Fibroblast of gingiva (primary cell): Measurements from ENCODE around the gene RPL7L1.
"Not testable (repeated sequence)": the region's sequence is repeated elsewhere in the genome, so short reads cannot be mapped to it uniquely, and the experiment has no call there.

Source experiments
- DNase-seq: peaks from one replicate; pipeline ENCODE4 v3.0.0-alpha.2; 2011; ENCODE audit warnings: low read depth

RPL7L1 gene

DNA sequence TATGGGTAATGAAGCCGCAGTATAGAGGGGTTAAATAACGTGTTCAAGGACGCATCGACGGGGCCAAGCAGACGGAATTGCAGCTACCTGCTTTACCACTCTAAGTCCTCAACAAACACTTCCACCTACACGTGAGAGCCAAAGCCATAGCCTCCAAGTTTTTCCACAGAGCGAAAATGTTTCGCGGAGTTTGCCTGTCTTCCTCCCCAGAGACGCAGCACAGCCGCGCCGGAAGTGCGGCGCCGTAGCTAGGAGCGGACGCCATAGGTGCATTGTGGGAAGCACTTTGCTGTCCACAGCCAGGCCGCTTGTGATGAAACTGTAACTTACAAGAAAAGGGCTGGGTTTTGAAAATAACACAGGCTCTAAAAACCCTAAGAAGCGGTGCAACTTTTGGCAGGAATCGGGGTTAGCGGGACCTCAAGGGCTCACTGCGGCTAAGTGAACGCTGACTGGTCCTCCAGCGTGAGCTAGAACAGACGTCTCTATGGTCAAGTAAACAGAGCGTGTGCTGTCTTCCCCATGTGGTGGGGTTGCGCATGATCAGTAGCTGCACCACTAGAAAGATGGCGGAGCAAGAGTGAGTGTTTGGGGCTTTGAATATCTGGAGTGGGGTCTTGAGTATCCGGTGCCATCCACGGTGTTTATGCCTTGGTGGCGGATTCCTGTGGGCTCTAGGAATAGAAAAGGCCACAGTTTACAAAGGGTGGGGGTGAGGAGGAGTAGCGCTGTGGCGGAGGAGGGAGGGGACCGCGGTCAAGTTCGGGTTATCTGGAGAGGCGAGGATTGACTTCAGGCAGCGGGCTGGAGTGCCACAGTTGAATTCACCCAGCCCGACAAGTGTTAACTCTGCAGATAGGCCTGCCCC is at the start of gene RPL7L1:
Gene RPL7L1, plus strand, starts transcription at position 245 of the 868 bp plus-strand sequence. Its CDS starts 295 bp downstream, at position 540.
- peak; percentile 86 for DNase-seq

DNA sequence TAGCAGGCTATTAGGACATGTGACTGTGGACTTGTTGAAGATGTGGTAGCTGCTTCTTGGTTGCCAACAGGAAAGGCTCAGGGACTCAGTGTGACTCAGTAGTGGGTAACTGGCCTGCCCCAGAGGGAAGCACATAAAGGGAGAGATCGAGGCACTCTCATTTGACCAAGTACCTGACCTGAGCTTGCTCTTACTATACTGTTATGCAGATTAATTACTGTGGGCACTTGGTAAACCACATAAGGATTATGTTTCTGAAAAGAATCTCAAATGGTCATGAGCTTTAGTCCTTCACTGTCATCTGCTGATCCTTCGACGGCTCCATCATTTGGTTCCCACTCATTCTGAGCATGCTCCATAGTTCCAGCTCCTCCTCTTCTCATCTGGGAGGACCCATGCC is 48.2 kb upstream of the RPL7L1 start:
- no peak for DNase-seq

DNA sequence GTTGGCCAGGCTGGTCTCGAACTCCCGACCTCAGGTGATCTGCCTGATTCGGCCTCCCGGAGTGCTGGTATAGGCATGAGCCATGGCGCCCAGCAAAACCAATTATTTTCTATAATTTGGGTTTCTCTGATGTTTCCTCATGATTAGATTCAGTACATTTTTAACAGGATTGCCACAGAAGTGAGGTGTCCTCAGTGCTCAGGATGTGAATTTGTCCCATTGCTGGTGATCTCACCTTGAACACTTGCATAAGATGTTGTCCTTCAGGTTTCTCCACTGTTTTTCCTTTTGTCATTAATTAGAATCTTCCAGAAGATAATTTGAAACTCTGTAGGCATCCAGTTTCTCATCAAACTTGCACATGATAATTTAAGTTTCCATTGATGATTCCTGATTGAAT is 45.4 kb upstream of the RPL7L1 start:
- no peak for DNase-seq

DNA sequence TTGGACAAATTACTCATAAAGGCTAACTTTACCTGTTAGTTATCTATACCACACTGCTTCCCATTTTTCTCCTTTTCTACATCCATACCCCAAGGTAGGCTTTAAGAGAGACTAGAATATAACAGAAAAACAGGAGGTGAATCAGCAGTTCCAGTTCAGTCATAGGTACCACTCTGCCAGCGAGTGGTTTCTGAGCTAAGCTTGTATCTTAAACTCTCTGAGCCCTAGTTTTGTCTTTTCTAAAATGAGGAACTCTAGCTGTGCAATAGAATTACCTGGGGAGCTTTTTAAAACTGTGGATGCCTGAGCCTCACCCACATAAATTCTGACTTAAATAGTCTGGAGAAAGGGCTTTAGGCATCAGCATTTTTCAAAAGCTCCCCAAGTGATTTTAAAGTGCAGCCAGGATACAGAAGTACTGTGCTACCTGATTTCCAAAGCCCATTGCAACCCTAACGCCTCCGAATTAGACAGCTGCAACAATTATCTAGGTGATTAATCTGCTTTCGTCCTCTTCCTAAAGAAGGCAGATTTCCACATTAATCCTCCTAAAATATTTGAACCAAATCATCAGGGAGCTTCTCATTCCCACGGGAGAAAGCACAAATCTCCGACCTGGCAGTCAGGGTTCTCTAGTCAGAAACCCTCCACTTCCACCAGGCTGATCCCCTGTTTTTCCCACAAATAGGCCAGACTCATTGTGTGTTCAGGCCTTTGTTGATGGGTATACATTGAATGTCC is 37.4 kb upstream of the RPL7L1 start:
- DNase-seq: no peak

DNA sequence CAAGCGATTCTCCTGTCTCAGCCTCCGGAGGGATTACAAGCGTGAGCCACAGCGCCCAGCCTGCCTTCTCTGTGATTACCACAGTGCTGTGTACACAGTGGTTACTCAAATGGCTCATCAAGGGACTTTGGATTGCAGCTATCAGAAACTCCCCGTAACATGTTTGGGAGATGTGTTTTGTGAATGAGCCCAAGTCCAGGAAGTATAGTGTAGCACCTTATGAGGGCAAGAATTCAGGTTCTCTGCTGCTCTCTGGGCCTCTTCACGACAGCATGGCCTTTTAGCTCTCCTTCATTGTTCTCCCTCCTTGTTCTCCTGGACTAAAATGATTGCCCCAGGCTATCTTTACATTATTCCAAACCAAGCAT is 34.1 kb upstream of the RPL7L1 start:
- DNase-seq: no peak

DNA sequence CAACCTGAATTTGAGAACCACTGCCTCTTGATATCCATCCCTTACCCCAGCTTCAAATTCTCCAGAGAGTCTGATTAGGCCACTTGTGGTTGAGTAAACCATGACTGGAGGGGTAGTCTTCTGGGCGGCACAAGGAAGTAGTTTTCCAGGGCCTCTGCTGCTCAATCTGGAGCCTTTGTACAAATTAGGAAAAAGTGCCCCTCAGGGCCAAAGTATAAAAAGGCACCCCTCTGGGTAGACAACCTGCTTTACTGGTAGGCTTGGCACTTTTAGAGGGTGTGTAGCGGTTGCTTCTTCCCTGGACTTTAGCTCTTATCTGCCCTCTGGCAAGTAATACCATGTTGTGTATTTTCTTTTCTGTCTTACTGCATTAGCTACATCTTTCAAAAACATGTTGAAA is 32.9 kb upstream of the RPL7L1 start:
- no peak for DNase-seq

DNA sequence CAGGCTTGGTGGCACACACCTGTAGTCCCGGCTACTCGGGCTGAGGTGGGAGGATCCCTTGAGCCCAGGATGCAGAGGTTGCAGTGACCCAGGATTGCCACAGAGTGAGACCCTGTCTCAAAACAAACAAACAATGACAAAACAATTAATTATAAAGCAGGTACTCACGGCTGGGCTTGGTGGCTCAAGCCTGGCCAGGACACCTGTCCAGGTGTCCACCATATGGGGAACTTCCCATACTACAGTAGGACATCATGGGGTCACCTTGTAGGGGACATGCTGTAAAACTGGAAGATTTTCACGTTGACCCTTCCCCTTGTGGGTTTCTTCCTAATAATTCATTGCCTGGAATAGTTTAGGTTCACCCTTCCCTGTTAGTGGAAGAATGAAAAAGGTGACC is 30.7 kb upstream of the RPL7L1 start:
- DNase-seq: no peak

DNA sequence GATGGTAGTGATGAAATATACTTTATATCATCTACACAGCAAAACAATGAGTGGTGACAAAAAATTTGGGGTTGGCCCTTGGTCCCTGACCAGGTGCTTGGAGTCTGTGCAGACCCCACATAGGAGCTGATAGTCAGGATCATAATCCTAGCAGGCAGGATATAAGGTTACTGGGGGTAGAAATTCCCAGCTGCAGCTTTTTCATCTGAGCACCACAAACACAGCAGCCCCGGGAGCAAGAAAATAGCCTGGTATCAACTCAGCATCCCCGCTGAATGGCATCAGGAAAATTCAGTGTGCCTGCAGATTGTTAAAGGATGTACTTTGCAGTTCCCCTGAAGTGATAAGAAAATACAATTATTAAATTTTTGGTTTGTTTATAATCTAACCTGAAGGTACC is 27.8 kb upstream of the RPL7L1 start:
- no peak for DNase-seq

DNA sequence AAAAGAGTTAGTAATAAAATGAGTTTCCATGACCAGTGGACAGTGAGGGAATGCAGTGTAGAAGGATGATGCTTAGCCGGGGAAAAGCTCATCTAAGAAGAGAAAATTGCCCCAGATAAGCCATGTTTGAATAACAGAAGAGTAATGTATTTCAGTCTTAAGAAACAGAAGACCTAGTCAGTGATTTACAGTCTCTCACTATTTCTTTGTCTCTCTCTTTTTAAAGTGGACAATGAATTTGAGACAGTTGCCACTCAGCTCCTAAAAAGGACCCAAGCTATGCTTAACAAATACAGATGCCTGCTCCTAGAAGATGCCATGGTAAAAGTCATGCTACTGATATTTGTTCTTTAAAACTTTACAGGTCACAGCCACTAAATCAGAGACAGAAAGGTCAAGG is 19.4 kb upstream of the RPL7L1 start:
- no peak for DNase-seq

DNA sequence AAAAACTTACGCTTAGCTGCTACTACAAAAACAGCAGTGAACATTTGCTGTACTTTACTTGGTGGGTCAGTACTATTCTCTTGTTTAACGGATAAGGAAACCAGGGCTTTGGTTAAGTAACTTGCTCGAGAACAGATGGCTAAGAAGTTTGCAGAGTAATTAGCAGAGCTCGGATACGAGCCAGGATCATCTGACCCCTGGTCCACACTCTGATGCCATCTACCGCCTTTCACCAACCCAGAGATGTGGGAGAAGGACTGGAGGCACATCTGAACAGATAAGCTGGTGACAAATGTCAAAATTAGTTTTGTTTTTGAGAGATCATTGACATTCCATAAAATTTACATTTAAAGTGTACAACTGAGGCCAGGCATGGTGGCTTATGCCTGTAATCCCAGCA is 18.9 kb upstream of the RPL7L1 start:
- no peak for DNase-seq

DNA sequence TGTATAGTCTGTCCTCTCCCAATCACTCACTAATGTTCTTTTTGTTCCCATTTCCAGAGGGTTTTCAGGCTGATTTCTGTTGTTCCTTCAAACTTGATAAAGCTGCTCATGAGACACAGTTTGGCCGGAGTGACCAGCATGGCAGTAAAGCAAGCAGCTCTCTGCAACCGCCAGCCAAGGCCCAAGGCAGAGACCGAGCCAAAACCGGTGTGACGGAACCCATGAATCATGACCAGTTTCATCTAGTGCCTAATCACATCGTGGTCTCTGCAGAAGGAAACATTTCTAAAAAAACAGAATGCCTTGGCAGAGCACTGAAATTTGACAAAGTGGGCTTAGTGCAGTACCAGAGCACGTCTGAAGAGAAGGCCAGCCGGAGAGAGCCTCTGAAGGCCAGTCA is 14.8 kb upstream of the RPL7L1 start:
- DNase-seq: no peak

DNA sequence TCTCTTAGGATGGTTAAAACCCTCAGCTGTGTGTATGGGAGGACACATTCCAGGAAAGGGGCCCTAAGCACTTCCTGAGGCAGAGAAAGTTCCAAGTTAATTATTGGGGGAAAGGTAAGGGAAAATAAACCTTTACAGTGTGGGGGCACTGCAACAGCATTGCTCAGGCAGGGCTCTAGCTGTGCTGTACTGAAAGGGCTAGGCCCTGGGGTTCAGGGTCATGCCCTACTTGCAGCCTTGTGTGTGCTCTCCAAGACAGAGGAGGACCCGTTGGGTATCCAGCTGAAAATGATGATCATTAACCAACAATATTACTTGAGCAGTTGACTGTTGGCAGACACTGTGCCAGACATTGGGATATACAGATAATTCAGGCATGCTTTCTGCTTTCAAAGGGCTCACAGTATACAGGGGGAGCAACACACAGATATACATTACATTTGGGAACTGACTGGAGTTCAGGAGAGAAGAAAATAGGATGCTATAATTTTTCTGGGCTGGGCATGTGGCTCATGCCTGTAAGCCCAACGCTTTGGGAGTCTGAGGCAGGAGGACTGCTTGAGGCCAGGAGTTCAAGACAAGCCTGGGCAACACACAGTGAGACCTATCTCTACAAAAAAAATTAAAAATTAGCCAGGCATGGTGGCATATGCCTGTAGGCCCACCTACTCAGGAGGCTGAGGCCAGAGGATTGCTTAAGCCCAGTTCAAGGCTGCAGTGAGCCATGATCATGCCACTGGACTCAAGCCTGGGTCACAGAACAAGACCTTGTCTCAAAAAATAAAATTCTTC is 9.1 kb upstream of the RPL7L1 start:
- no peak for DNase-seq

DNA sequence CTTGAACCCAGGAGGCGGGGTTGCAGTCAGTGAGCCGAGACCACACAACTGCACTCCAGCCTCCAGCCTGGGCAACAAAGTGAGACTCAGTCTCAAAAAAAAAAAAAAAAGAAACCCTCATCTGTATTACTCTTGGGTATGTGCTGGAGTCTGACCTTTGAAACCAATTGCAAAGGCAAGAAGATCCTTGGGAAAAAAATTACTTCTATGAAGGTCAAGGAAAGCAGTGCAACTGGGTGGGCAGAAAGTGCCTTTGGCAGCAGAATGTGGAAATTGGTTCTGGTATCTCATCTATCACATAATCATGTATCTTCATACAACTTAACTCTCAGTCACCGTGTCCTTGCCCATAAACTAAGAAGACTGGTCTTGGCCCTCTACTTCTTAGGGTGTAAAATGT is 7.7 kb upstream of the RPL7L1 start:
- DNase-seq: no peak

DNA sequence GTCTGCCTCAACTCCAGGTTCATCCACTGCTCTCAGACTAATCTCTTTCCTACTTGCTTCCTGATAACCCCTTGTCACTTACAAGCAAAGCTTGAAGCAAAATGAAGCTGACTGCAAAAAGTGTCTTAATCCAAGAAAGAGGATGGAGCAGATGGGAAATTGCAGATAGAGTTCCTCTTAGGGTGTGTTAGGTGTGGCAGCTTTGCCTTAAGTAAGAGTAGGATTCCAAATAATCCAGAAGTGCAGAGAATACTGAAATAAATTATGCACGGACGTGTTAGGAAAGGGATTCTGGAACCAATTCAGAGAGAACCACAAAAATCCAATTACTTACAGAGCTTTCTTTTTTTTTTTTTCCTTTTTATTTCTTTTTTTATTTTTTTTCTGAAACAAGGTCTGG is 6.1 kb upstream of the RPL7L1 start:
- no peak for DNase-seq

DNA sequence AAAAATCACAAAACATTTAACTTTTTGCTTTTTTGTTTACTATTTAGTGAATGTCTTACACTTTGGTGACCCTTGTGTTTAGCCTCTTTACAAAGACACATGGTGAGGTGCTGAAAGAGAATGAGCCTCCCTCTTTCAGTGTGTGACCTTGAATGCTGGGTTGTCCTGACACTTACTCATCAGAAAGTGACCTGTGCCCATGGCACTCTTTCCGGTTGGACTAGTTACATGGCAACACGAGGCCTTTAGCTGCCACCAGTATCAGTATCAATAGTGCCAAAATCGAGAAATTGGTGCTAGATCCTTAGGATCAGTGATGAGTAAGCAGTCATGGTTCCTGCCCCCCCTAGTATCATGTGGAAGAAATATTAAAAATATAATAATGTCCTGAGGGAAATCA is 1.7 kb upstream of the RPL7L1 start:
- DNase-seq: no peak

DNA sequence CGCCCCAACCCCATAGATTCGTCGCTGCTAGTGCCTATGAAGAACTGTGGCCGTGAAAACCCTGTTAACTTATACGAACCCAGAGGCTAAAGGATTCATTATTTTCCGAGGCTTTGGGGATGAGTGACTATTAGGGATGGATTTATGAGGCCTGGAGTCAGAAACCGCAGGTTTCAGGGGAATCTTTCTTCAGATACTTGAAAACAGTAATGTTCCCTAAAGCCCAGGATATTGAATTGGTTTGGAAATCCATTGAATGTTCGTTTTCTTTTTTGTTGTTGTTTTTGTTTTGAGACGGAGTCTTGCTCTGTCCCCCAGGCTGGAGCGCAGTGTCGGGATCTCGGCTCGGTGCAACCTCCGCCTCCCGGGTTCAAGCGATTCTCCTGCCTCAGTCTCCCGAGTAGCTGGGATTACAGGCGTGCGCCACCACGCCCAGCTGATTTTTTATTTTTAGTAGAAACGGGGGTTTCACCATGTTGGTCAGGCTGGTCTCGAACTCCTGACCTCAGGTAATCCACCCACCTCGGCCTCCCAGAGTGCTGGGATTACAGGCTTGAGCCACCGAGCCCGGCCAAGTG is 913 bp downstream of the RPL7L1 start:
- not testable (repeated sequence) for DNase-seq

DNA sequence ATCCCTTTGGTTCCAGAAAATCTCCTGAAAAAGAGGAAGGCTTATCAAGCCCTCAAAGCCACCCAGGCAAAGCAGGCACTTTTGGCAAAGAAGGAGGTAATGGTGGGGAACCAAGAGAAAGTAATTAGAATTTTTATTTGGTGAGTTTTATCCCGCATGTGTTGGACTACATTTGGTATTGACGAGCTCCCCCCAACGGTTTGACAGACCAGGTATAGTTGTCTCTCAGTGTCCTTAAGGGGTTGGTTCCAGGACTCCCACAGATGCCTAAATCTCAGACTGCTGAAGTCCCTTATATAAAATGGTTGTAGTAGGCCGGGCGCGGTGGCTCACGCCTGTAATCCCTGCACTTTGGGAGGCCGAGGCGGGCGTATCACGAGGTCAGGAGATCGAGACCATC is 1.5 kb downstream of the RPL7L1 start:
- DNase-seq: not testable (repeated sequence)

DNA sequence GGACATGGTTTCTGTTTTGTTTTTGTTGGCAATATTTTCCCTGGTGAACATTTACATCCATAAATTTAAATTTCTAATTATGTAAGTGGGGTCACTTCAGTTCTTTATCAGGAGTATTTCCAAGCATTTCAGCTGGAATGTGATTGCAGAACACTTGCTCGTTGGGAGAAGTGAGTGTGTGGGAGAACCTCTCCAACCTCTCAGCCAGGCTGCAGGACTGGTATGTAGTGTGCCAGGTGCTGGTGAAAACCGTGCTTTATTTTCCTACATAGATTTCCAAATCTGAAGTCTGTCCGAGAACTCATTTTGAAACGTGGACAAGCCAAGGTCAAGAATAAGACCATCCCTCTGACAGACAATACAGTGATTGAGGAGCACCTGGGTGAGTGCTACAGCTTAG is 6.3 kb downstream of the RPL7L1 start:
- no peak for DNase-seq

DNA sequence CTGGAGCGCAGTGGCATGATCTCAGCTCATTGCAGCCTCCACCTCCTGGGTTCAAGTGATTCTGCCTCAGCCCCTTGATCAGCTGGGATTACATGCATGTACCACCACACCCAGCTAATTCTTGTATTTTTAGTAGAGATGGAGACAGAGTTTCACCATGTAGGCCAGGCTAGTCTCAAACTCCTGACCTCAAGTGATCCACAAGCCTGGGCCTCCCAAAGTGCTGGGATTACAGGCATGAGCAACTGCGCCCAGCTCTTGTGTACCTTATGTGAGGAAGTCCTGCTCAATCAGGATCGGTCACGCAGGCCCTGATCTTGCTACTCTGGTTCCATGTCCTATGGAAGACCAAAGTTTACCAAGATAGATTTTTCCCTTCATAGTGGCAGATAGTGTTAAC is 8.8 kb downstream of the RPL7L1 start:
- DNase-seq: not testable (repeated sequence)

DNA sequence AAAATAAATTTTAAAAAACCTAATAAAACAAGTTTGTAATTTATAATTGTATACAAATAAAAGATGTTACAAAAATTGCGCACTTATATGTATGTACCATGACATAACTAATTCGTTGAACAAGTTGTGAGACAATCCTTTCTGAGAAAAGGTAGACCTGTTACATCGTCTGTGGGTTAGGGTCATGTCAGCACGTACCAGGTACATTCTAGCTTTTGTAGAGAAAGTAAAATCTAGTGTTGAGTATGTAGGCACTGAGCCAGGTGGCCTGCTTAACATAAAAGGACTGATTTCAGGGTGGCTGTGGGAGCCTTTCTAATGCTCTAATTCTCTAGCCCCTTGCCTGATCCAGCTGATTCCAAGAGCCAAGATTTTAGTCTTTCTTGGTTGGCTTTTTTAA is 10.4 kb downstream of the RPL7L1 start:
- no peak for DNase-seq

DNA sequence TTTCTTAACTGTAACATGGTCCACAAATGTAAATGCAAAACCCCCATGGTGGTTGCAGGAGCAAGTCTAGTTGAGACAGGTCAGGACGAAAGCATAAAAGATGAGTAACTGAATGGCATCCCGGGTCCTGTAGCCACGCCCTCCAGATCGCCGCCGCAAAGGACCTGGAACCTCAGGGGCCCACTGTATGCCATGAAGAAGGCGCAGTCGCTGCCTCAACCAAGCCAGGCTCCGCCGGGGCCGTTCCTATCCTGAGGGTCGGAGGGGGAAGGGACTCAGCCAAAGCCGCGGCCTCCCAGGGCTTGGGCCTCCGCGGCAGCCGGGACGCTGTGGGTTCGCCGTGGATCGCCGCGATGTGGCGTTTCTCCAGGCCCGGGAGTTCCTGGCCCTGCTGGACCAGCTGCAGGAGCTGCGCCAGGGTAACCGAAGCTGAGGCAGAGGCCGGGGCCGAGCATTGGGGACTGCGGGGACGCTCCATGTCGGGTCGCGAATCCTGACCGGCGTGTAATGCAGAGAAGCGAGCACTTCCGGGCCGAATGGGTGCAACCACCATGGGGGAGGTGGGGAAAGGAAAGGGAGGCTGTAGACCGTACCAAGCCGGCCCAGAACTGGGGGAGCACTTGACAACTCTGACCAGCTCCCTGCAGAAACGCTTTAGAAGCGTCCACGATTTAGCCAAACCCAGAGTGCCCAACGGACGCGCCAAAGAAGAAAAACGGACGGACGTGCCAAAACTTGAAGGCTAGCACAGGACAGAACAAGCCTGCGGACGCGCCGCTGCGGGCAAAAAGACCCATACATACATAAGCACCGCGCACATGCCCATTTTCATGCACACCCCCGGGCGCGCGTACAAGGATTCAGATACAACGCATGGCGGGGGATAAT is 11.1 kb downstream of the RPL7L1 start:
- peak; percentile 99 for DNase-seq
